Measurements from ENCODE around the gene PITPNB.

GRCh38 chr22:27935897-27936296, 16.8 kb upstream of the PITPNB start:
- TF ChIP-seq, protein P1, sequence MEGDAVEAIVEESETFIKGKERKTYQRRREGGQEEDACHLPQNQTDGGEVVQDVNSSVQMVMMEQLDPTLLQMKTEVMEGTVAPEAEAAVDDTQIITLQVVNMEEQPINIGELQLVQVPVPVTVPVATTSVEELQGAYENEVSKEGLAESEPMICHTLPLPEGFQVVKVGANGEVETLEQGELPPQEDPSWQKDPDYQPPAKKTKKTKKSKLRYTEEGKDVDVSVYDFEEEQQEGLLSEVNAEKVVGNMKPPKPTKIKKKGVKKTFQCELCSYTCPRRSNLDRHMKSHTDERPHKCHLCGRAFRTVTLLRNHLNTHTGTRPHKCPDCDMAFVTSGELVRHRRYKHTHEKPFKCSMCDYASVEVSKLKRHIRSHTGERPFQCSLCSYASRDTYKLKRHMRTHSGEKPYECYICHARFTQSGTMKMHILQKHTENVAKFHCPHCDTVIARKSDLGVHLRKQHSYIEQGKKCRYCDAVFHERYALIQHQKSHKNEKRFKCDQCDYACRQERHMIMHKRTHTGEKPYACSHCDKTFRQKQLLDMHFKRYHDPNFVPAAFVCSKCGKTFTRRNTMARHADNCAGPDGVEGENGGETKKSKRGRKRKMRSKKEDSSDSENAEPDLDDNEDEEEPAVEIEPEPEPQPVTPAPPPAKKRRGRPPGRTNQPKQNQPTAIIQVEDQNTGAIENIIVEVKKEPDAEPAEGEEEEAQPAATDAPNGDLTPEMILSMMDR (IDR thresholded peaks at IDR 0.05 in 4 of 5, conservative IDR thresholded peaks at IDR 0.05 in 1 of 5) = no peak
- no peak for TF ChIP-seq POLR2A (IDR thresholded peaks at IDR 0.05)

Data from gastrocnemius medialis (tissue), 4 donors.